Mesodermal cell (in vitro differentiated cells): ENCODE measurements around the gene ATP7B.
"Not testable (repeated sequence)": the region's sequence is repeated elsewhere in the genome, so short reads cannot be mapped to it uniquely, and the experiment has no call there.

Experiments used
- H3K27ac ChIP-seq: 2 replicates; pipeline ENCODE4 v1.7.0; 2013; ENCODE audit warnings: mild to moderate bottlenecking, low read depth, low read length, moderate library complexity; ENCODE audit not compliant: severe bottlenecking
- H3K36me3 ChIP-seq: 2 replicates; pipeline ENCODE4 v1.7.1; 2013; ENCODE audit warnings: mild to moderate bottlenecking, low read length, moderate library complexity; ENCODE audit not compliant: control insufficient read depth, insufficient read depth
- H3K4me1 ChIP-seq: one replicate; pipeline ENCODE4 v1.7.1; 2013; ENCODE audit warnings: mild to moderate bottlenecking, low read length; ENCODE audit not compliant: insufficient read depth, control insufficient read depth, poor library complexity, severe bottlenecking
- H3K4me3 ChIP-seq: 2 replicates; pipeline ENCODE4 v1.7.0; 2013; ENCODE audit warnings: low read length, control low read depth, mild to moderate bottlenecking; ENCODE audit not compliant: insufficient read depth, poor library complexity, severe bottlenecking; ENCODE audit errors: extremely low read depth
- H3K9me3 ChIP-seq: 2 replicates; pipeline ENCODE4 v1.7.1; 2013; ENCODE audit warnings: mild to moderate bottlenecking, low read length, moderate library complexity; ENCODE audit not compliant: control insufficient read depth
- WGBS, 2 experiments: methylation state at CpG; one replicate each; pipeline ENCODE4 v1.1.5; 2013; ENCODE audit warnings: missing lambda C conversion rate in 2 of 2; ENCODE audit not compliant: insufficient coverage in 2 of 2; 5-methylcytosine and 5-hydroxymethylcytosine counted together

The ATP7B gene

DNA sequence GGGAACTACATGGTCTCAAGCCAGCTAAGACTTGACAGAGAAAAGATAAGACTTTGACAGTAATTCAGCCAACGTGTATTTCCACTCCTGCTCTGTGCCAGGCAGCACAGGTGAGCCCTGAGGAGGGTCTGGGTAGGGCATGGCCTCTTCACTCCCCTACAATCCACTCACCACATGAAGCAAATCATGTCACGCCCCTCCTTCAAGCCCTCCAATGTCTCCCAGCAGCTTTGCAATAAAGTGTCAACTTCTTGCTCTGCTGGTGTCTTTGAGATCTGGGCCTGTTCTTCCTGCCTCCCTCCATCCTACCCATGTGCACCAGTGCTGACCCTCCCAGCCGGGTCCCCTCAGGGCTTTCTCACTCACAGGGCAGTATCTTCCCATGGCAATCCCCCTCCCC, 91.0 kb downstream of the ATP7B start:
- Histone ChIP-seq H3K27ac (no peak overlapping the region), H3K4me3 (no peak overlapping the region), H3K9me3 (no peaks in the 10 kb centered on the region), H3K36me3 (no peaks in the 10 kb centered on the region), H3K4me1 (no peaks in the 10 kb centered on the region)
- 71 to 82% methylated on average over 3 of the region's 3 CpGs for WGBS, 2 experiments

GRCh38 chr13:51919531-51919930, 91.7 kb downstream of the ATP7B start:
- Histone ChIP-seq H3K4me1 (no peaks in the 10 kb centered on the region), H3K27ac (no peak overlapping the region), H3K4me3 (no peak overlapping the region), H3K36me3 (no peaks in the 10 kb centered on the region), H3K9me3 (no peaks in the 10 kb centered on the region)
- 90 to 96% methylated on average over 9 of the region's 9 CpGs for WGBS, 2 experiments

- Histone ChIP-seq H3K4me3 (no peak overlapping the region), H3K4me1 (no peaks in the 10 kb centered on the region), H3K9me3 (no peaks in the 10 kb centered on the region), H3K27ac (no peak overlapping the region), H3K36me3 (no peaks in the 10 kb centered on the region)
- WGBS, 2 experiments, result 93 to 98% methylated on average over 5 of the region's 8 CpGs
These were observed 94.3 kb downstream of the ATP7B start for GRCh38 chr13:51916962-51917361.

DNA sequence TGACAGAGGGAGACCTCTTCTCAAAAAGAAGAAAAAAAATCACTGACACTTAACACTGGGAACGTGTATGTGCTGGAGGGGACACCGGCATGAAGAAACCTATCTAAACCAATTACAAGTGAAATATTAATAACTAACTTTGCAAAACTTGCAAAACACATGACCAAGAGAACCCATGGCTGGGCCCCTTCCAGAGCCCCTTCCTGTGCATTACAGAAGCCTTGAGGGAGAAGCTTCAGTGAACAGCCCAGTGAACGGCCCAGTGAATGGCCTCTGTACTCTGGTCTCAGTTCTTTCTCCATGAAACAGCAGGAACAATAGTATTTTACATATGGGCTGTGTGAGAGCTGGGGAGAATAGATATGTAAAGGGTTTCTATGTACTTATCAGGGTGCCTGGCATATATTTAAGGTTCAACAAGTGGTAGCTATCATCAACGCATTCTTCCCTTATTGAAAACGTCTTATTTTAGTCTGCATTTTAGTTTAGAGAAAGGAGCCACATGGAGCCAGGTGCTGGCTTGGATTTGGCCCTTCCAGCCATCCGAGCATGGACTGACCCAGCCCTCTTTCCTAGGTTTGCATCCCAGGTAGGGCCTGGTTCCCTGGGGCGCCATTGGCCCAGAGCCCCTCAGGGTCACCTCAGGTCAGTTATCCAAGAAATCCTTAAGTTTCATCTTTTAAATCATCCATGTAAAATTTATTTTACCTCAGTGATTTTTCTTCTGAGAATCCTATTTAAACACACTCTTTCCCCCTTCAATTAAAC, 95.0 kb downstream of the ATP7B start:
- Histone ChIP-seq H3K9me3 (no peaks in the 10 kb centered on the region), H3K4me3 (no peak overlapping the region), H3K36me3 (no peaks in the 10 kb centered on the region), H3K27ac (no peak overlapping the region), H3K4me1 (no peaks in the 10 kb centered on the region)
- 81 to 88% methylated on average over 4 to 5 of the region's 7 CpGs for WGBS, 2 experiments

DNA sequence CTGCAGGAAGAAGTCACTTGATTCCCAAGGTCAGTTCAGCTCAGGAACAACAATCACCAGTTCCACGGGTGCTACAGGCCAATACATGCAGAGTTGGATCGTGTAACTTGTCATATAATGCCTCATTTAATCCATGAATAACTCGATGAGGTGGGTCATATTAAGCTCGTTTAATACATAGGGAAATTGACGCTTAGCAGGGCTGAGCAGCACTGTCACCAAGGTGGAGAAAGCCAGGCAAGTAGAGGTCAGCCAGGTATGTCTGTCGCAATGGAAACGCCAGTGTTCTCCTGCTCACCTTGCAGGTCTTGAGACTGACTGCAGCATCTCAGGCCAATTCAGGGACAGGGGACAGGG, 97.1 kb downstream of the ATP7B start:
- Histone ChIP-seq H3K27ac (no peak overlapping the region), H3K36me3 (no peaks in the 10 kb centered on the region), H3K9me3 (no peaks in the 10 kb centered on the region), H3K4me3 (no peak overlapping the region), H3K4me1 (no peaks in the 10 kb centered on the region)
- WGBS, 2 experiments, result 90 to 92% methylated on average over 4 to 7 of the region's 7 CpGs

DNA sequence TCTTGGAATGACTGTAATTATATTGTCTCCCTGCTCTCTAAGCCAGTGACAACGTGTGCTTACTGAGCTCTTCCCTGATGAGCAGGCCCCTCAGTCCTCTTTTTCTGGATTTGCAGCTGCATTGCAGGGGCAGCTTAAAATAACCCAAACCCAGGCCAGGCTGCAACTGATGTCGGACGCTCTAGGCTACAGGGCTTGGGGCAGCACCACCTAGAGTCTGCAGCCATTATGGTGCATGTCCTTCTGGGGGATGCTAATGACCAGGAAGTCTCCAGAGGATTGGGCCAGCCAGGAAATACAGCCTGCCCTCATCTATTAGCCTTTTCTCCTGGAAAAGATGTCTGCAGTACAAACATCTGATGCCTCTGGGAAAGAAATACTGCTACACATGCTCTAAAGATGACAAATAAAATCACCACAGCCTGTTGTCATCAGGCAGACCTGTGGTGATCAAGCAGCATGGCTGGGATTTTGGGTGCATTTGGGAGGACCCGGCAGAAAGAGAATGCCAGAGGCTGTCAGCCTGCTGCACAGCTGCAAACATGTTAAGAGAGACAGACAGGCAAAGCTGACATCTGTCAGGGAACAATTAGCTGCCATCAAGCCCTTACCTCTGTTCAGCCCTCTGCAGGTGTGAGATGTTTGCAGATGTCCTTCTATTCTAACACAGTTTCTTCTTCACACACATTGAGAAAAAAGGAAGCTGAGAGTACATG, 97.7 kb downstream of the ATP7B start:
- no peaks in the 10 kb centered on the region for H3K4me1 ChIP-seq
- no peak overlapping the region for H3K4me3 ChIP-seq
- no peaks in the 10 kb centered on the region for H3K9me3 ChIP-seq
- whole genome bisulfite sequencing, 2 experiments, result 54 to 58% methylated on average over 4 of the region's 4 CpGs
- H3K27ac ChIP-seq, result no peak overlapping the region
- H3K36me3 ChIP-seq, result no peaks in the 10 kb centered on the region

DNA sequence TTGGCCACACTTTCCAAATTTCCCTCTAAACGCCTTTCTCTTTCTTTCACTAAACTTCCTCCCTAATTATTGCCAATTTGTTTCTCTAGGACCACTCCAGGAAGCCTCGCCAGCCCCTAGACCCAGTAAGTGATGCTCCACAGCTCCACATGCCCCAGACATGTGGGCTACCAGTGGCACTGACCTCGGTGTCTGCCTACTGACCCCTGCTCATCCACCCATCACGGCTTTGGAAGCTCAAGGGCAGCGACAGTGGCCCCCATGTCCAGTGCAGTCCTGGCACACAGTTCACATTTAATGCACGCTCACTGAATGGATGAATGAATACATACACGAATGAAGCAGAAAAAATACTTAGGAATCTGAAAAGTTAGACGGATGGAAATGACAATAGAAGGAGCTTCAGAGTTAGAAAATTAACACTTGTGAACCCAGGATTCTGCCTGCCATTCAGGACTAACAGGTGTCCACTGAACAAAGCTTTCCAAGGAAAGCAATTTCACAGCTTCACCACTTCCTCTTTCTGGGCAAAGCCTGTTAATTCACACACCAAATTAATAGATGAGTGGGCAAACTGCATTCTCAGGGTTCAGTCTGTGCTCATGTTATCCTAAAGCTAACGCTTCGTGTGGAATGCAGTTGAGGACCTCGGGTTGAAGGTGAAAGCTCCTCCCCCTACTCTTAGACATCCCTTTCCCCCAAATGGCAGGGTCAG, 98.6 kb downstream of the ATP7B start:
- 86 to 90% methylated on average over 5 to 11 of the region's 11 CpGs for WGBS, 2 experiments
- Histone ChIP-seq H3K36me3 (no peaks in the 10 kb centered on the region), H3K4me3 (no peak overlapping the region), H3K9me3 (no peaks in the 10 kb centered on the region), H3K27ac (no peak overlapping the region), H3K4me1 (no peaks in the 10 kb centered on the region)

DNA sequence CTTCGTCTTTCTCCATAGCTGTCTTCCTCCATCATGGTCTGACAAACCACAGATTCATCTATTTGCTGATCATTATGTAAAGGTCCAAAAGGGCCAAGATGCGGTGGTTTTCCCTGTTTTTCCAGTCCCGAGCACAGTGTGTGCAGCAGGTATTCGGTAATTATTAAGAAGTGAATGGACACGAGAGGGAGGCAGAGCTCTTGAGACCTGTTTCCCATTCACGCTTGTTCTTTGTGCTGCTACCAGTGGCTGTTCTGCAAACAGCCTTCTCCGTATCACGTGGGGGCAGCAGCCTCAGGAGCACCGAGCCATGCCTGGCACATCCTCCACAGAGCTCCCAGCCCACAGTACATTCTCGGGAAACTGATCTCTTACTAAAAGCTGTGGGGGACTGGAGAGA, 99.2 kb downstream of the ATP7B start:
- Histone ChIP-seq H3K4me3 (no peak overlapping the region), H3K36me3 (no peaks in the 10 kb centered on the region), H3K9me3 (no peaks in the 10 kb centered on the region), H3K4me1 (no peaks in the 10 kb centered on the region), H3K27ac (no peak overlapping the region)
- 87 to 89% methylated on average over 8 to 9 of the region's 10 CpGs for WGBS, 2 experiments

- Histone ChIP-seq H3K27ac (no peak overlapping the region), H3K36me3 (no peaks in the 10 kb centered on the region), H3K4me3 (no peak overlapping the region), H3K9me3 (no peaks in the 10 kb centered on the region), H3K4me1 (no peaks in the 10 kb centered on the region)
- 88 to 95% methylated on average over 11 to 12 of the region's 12 CpGs for WGBS, 2 experiments
These were observed 100.7 kb downstream of the ATP7B start for GRCh38 chr13:51910508-51910907.

- H3K4me1 ChIP-seq, H3K27ac ChIP-seq, H3K4me3 ChIP-seq, H3K36me3 ChIP-seq, H3K9me3 ChIP-seq: not testable (repeated sequence)
- 82 to 100% methylated on average over 1 to 2 of the region's 5 CpGs for WGBS, 2 experiments
These were observed 102.0 kb downstream of the ATP7B start for GRCh38 chr13:51909265-51909664.
